ENCODE measurements around the gene WIPF2. TPM values are rescaled to one million over a fixed set of nuclear protein-coding genes. Genes with fewer than 3 reads are reported as not detected.

The WIPF2 gene
- total RNA-seq, 1 donor from 2014 or later = 25.4 TPM

GRCh38 chr17:40316571-40317344 lies 97.7 kb downstream of the WIPF2 start:
- Mint-ChIP-seq H3K9me3 (ENCODE audit: unreplicated experiment) (peaks cover 2% of the 10 kb centered on the region), H3K27ac (ENCODE audit: unreplicated experiment) (no peak overlapping the region), H3K27me3 (ENCODE audit: unreplicated experiment) (peaks cover 25% of the 10 kb centered on the region), H3K4me3 (ENCODE audit: unreplicated experiment) (peak overlapping the region; percentile 90), H3K36me3 (ENCODE audit: unreplicated experiment) (no peaks in the 10 kb centered on the region), H3K4me1 (ENCODE audit: low read depth, unreplicated experiment) (peaks cover 44% of the 10 kb centered on the region)
- TF ChIP-seq CTCF (IDR thresholded peaks at IDR 0.05; ENCODE audit: partially characterized antibody, unreplicated experiment) = no peak
- DNase-seq = peak; percentile 36

- Mint-ChIP-seq H3K4me1 (ENCODE audit: low read depth, unreplicated experiment) (peaks cover 42% of the 10 kb centered on the region), H3K9me3 (ENCODE audit: unreplicated experiment) (peaks cover 2% of the 10 kb centered on the region), H3K4me3 (ENCODE audit: unreplicated experiment) (peak overlapping the region; percentile 90), H3K36me3 (ENCODE audit: unreplicated experiment) (no peaks in the 10 kb centered on the region), H3K27me3 (ENCODE audit: unreplicated experiment) (peaks cover 23% of the 10 kb centered on the region), H3K27ac (ENCODE audit: unreplicated experiment) (no peak overlapping the region)
- peak; percentile 37 for TF ChIP-seq CTCF (IDR thresholded peaks at IDR 0.05; ENCODE audit: partially characterized antibody, unreplicated experiment)
- DNase-seq = peak; percentile 59
Observed at GRCh38 chr17:40317345-40317873, 98.3 kb downstream of the WIPF2 start.

- Mint-ChIP-seq H3K4me3 (ENCODE audit: unreplicated experiment) (peak overlapping the region; percentile 94), H3K4me1 (ENCODE audit: low read depth, unreplicated experiment) (peaks cover 47% of the 10 kb centered on the region), H3K27me3 (ENCODE audit: unreplicated experiment) (peaks cover 21% of the 10 kb centered on the region), H3K9me3 (ENCODE audit: unreplicated experiment) (peaks cover 2% of the 10 kb centered on the region), H3K36me3 (ENCODE audit: unreplicated experiment) (no peaks in the 10 kb centered on the region), H3K27ac (ENCODE audit: unreplicated experiment) (peak overlapping the region; percentile 33)
- no peak for TF ChIP-seq CTCF (IDR thresholded peaks at IDR 0.05; ENCODE audit: partially characterized antibody, unreplicated experiment)
- peak; percentile 93 for DNase-seq
Observed at GRCh38 chr17:40317880-40318829, 99.1 kb downstream of the WIPF2 start.

- Mint-ChIP-seq H3K27ac (ENCODE audit: unreplicated experiment) (no peak overlapping the region), H3K4me3 (ENCODE audit: unreplicated experiment) (peak overlapping the region; percentile 94), H3K4me1 (ENCODE audit: low read depth, unreplicated experiment) (peaks cover 42% of the 10 kb centered on the region), H3K27me3 (ENCODE audit: unreplicated experiment) (peaks cover 16% of the 10 kb centered on the region), H3K9me3 (ENCODE audit: unreplicated experiment) (peaks cover 2% of the 10 kb centered on the region), H3K36me3 (ENCODE audit: unreplicated experiment) (no peaks in the 10 kb centered on the region)
- TF ChIP-seq CTCF (IDR thresholded peaks at IDR 0.05; ENCODE audit: partially characterized antibody, unreplicated experiment) = no peak
- peak; percentile 14 for DNase-seq
Observed at GRCh38 chr17:40318830-40319391, 99.8 kb downstream of the WIPF2 start.
